GM21381 (cell line): ENCODE measurements around the gene DMAC2L.
"Not testable (repeated sequence)": the region's sequence is repeated elsewhere in the genome, so short reads cannot be mapped to it uniquely, and the experiment has no call there.

Experiments used
- ATAC-seq: cut with Tn5 transposase; IDR thresholded peaks from one replicate; pipeline ENCODE4 v1.9.1; 2021; ENCODE audit warnings: mild to moderate bottlenecking, moderate library complexity; ENCODE audit not compliant: unreplicated experiment

DMAC2L gene

DNA sequence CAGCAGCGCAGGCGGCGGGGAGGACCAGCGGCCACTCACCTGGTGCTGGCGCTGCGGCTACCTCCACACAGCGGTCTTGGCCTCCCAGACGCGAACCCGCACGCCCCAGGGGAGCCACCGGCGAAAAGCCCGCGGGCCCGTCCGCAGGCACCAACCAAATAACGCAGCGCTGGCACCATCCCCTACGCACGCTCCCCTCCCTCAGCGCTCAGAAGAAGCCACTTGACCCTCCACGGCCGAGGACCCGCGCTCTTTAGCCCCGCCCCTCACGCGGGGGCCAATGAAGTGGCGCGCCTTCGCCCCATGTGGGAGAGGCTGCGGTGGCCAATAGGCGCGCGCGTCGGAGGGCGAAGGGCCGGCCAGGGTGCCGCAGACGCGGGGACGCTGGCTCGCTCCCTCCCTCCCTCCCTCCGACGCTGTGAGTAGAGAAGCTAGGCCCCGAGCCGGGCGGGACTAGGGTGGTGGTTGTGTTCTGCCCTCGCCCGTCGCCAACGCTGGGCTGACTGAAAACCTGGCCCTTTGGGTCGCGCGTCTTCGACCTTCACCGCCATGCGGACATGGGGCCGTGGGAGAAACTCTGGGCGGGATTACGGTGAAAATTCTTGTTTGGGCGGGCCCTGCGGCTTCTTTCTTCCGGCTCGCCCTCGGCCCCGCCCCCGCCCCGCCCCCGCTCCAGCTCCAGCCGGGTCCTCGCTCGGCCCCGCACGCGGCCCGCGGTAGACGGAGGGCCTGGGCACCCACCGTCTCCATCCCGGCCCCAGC, at the start of gene DMAC2L, which contains the start of gene L2HGDH:
DMAC2L (plus strand) TSS at position 353 of the 762 bp plus-strand sequence. CDS start 9,164 bp downstream, outside the sequence.
L2HGDH (minus strand) TSS at position 258 of the 762 bp plus-strand sequence; CDS start at position 179, 79 bp downstream.
- ATAC-seq, result peak; percentile 94

DNA sequence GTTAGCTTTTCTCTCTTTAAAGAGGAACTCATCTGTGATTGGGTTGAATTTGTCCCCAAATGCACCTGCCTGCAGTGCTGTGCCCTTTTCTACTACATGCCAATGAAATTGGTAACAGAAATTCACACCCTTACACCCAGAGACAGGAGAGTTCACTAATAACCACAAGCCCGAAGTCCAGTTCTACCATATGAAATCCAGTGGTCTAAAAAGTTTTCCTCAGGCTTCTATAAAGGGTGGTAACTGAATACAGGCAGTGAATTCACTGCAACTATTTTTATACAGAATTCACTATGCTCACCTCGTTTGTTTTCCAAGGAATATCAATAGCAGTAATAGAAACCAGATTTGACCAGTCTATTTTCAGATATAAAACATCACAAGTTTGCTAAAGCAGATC, 49.3 kb upstream of the DMAC2L start:
- ATAC-seq, result no peak

GRCh38 chr14:50263321-50263720, 48.8 kb upstream of the DMAC2L start:
- ATAC-seq, result no peak

DNA sequence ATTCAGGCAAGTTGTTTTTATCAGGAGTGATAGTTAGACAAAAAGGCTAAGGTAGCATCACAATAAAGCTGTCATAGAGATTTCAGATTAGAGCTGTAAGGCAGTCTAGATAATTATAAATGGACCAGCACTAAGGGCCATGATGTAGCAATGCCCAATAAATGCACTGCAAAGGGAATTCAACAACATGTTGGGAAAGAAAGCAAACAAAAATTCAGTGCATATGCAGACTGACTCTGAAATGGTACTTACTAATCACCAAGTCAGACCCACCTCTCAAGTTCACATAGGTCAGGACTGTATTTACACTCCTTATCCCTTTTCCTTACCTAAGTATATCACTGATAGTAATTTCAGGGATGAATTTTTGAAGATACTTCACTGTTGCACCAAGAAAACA, 47.1 kb upstream of the DMAC2L start:
- no peak for ATAC-seq

GRCh38 chr14:50270932-50271331, 41.2 kb upstream of the DMAC2L start:
- no peak for ATAC-seq

DNA sequence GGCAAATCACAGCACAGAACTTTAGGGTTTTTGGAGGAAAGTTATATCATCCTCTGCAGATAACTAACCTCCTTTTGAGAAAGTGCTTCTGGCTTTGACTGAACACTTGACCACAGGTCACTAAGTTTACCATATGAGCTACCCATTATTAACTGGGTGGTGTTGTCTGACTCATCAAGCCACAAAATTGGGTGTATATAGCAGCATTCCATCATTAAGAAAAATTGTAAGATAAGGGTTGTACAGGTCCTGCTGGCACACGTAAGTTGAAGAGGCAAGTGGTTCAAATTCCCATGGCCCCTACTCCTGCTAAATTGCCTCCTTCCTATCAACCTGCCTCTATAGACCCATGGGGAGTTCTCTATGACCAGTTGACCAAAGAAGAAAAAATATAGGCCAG, 39.6 kb upstream of the DMAC2L start:
- no peak for ATAC-seq

DNA sequence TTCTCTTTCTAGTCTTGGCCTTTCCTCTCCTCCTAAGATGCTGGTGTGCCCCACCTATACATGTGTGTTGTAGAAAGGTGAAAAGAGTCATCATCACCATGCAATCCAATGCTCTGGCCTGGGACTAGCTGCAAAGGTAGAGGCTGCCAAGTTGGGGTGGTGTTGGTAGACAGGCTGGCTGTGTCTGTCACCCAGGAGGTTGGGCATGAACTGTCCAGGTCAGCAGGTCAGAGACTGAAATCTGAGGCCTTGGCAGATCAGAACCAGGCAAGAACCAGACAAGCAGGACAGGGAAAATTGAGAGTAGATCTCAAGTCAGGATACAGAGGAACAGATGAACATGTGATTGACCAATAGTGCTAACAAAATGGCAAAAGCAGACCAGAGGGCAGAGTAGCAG, 26.3 kb upstream of the DMAC2L start:
- ATAC-seq, result no peak

- no peak for ATAC-seq
These were observed 24.0 kb upstream of the DMAC2L start for GRCh38 chr14:50288146-50288545.

GRCh38 chr14:50290306-50290705, 21.8 kb upstream of the DMAC2L start:
- no peak for ATAC-seq

DNA sequence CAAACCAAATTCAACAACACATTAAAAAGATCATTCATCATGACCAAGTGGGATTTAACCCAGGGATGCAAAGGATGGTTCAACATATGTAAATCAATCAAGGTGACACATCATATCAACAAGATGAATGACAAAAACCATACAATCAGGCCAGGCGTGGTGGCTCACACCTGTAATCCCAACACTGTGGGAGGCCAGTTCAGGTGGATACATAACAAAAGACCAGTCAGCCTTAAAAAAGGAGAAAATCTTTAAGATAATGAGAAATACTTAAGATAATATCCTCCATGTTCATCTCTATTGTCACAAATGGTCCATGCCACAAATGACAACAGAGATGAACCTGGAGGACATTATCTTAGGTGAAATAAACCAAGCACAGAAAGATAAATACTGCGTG, 12.5 kb upstream of the DMAC2L start:
- ATAC-seq, result no peak

DNA sequence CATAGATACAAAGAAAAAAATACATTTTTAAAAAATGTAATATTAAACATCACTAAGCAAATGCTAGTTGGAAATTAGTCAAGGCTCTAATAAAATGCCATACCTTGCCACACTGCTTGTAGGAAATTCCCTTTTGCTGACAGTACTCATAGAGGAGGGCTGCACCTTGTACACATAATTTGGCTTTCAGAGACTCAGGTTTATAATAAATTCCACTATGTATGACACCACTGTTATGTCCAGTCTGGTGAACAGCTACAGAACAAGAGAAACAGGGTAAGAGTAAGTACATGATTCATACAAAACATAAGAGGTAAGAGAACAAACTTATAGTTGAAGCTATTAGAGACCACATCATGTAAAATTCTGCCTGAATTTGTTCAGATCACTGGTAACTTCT, 10.2 kb upstream of the DMAC2L start:
- no peak for ATAC-seq

- no peak for ATAC-seq
These were observed 8.2 kb upstream of the DMAC2L start for GRCh38 chr14:50303744-50304471.

DNA sequence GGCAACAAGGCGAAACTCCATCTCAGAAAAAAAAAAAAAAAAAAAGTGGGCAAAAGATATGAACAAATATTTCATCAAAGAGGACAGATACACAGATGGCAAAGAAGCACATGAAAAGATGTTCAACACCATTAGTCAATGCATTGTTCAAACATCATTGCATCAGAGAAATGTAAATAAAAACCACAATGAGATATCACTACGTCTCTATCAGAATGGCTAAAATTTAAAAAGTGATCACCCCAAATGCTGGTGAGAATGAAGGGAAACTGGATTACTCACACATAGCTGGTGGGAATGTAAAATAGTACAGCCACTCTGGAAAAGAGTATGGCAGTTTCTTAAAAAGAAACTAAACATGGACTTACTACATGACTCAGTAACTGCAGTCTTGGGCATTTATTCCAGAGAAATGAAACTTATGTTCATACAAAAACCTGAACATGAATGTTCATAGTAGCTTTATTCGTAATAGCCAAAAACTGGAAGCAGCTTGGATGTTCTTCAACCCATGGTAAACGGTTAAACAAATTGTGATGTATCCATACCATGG, 3.7 kb upstream of the DMAC2L start:
- no peak for ATAC-seq

- no peak for ATAC-seq
These were observed 1.7 kb upstream of the DMAC2L start for GRCh38 chr14:50310445-50310844.

- ATAC-seq, result no peak
These were observed 670 bp upstream of the DMAC2L start for GRCh38 chr14:50311337-50311971.

DNA sequence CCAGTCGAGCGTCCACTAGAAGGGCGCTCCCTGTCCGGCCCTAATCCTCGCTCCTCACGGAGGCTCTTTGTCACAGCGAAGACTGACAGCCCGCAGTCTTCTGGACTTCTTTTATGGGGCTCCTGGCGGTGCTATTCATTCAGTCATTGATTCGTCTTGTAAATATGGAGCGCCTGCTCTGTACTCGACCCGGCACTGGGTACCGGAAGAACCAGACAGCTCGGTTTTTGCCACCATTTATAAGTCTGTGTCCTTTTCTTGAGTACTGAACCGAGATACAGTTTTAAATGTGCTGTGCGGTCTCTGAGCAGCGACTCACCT, 570 bp downstream of the DMAC2L start:
- no peak for ATAC-seq

DNA sequence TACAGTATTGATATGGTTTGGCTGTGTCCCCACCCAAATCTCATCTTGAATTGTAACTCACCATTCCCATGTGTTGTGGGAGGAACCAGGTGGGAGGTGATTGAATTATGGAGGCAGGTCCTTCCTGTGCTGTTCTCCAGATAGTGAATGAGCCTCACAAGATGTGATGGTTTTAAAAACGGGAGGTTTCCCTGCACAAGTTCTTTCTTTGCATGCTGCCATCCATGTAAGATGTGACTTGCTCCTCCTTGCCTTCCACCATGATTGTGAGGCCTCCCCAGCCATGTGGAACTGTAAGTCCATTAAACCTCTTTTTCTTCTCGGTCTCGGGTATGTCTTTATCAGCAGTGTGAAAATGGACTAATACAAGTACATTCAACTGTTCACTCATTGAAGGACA, 2.0 kb downstream of the DMAC2L start:
- not testable (repeated sequence) for ATAC-seq

GRCh38 chr14:50318031-50318626, 6.0 kb downstream of the DMAC2L start:
- ATAC-seq, result no peak

DNA sequence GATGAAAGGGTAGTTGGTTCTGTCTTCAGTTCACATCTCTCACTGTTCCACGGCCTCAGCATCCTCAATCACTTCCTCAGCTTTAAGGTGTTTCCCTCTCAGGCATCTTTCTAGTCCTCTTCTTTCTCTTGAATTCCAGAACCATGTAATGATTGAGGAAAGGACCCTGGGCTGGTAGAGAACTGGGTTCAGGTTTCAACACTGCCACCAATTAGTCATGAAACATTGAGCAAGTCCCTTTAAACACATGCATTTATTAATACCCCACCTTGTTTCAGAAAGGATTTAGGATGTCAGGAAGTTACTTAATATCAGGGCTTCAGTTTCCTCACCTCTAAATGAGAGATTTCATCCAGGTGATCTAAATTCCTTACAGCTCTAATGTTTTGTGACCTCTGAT, 7.2 kb downstream of the DMAC2L start:
- ATAC-seq, result no peak

DNA sequence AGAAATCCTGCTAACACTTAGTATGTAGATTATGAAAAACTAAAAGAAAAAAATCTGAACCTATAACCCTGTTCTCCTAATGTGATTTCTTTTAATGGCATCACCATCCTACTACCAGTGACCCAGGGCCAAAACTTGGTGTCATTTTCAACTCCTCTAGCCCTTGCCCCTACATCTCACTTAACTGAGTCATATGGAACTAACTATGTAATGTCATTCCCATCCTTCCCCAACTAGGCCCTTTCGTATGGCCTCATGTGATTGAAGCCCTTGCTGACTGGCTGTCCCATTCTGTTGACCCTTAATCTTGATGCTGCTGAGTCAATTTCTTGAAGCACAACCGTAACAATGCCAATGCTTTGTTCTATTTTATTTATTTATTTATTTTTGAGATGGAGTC, 7.6 kb downstream of the DMAC2L start:
- ATAC-seq, result no peak

DNA sequence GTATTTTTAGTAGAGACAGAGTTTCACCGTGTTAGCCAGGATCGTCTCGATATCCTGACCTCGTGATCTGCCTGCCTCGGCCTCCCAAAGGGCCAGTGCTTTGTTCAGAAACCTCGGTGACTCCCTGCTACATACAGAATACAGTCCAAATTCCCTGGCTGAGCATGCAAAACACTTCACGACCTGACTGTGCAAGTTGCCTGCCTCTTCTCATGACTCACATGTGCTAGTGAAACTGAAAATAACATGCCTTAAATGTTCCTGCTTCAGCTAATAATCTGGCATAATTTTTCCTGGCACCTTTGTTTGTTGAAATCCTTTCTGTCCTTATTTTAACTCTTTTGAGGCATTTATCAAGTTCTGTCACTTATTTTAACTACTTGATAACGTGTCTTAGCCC, 8.2 kb downstream of the DMAC2L start:
- ATAC-seq, result peak; percentile 32
